Activated T-cell treated with anti-CD3 and anti-CD28 coated beads for 48 hours (primary cell): ENCODE results near the gene SGPL1.
A peak's percentile ranks its signal among the peaks of the same experiment; 100 is the strongest.
"Not testable (repeated sequence)": the region's sequence is repeated elsewhere in the genome, so short reads cannot be mapped to it uniquely, and the experiment has no call there.

Source experiments
- DNase-seq: peaks from one replicate; pipeline ENCODE4 v3.0.0-alpha.2; 2020; ENCODE audit warnings: low read depth

The SGPL1 gene

GRCh38 chr10:70843776-70844489, 28.2 kb downstream of the SGPL1 start:
- DNase-seq, result no peak

- no peak for DNase-seq
These were observed 29.5 kb downstream of the SGPL1 start for GRCh38 chr10:70845256-70845655.

GRCh38 chr10:70845816-70846215, 30.1 kb downstream of the SGPL1 start:
- no peak for DNase-seq

GRCh38 chr10:70846795-70847194, 31.0 kb downstream of the SGPL1 start:
- no peak for DNase-seq

- no peak for DNase-seq
These were observed 32.1 kb downstream of the SGPL1 start for GRCh38 chr10:70847659-70848360.

- DNase-seq, result no peak
These were observed 33.9 kb downstream of the SGPL1 start for GRCh38 chr10:70849582-70850016.

GRCh38 chr10:70850097-70850496, 34.3 kb downstream of the SGPL1 start:
- DNase-seq, result no peak

- DNase-seq, result no peak
These were observed 36.1 kb downstream of the SGPL1 start for GRCh38 chr10:70851597-70852475.

GRCh38 chr10:70853038-70853437, 37.3 kb downstream of the SGPL1 start:
- DNase-seq, result no peak

- no peak for DNase-seq
These were observed 37.7 kb downstream of the SGPL1 start for GRCh38 chr10:70853457-70853856.

- DNase-seq, result no peak
These were observed 40.7 kb downstream of the SGPL1 start for GRCh38 chr10:70856454-70856853.

GRCh38 chr10:70858759-70859158, 43.0 kb downstream of the SGPL1 start:
- no peak for DNase-seq

- DNase-seq, result not testable (repeated sequence)
These were observed 45.9 kb downstream of the SGPL1 start for GRCh38 chr10:70861495-70862197.

- no peak for DNase-seq
These were observed 47.9 kb downstream of the SGPL1 start for GRCh38 chr10:70863470-70864160.

- DNase-seq, result no peak
These were observed 49.2 kb downstream of the SGPL1 start for GRCh38 chr10:70864935-70865334.

GRCh38 chr10:70866424-70866823, 50.7 kb downstream of the SGPL1 start:
- DNase-seq, result no peak

GRCh38 chr10:70872291-70872690, 56.5 kb downstream of the SGPL1 start:
- no peak for DNase-seq

- no peak for DNase-seq
These were observed 58.3 kb downstream of the SGPL1 start for GRCh38 chr10:70874061-70874460.

- DNase-seq, result no peak
These were observed 63.5 kb downstream of the SGPL1 start for GRCh38 chr10:70879207-70879606.

- DNase-seq, result peak; percentile 56
These were observed 64.4 kb downstream of the SGPL1 start for GRCh38 chr10:70880077-70880534.

- no peak for DNase-seq
These were observed 69.0 kb downstream of the SGPL1 start for GRCh38 chr10:70884741-70885140.
